ENCODE measurements around the gene LMOD1.
"Not testable (repeated sequence)": the region's sequence is repeated elsewhere in the genome, so short reads cannot be mapped to it uniquely, and the experiment has no call there.

LMOD1 gene

GRCh38 chr1:201946224-201946908 lies at the start of gene LMOD1:
LMOD1 (minus strand) TSS chr1:201946548; CDS start chr1:201946340, 208 bp downstream.
- H3K4me3 Mint-ChIP-seq = peak within 1 kb of the TSS; percentile 71
- H3K9me3 Mint-ChIP-seq (ENCODE audit: low read depth) = no peaks in the 10 kb centered on the region
- peaks cover 37% of the 10 kb centered on the region for H3K27me3 Mint-ChIP-seq
- H3K4me1 Mint-ChIP-seq (ENCODE audit: low read depth) = peaks cover 14% of the 10 kb centered on the region
- no peaks in the 10 kb centered on the region for H3K36me3 Mint-ChIP-seq
- no peak within 1 kb of the TSS for H3K27ac Mint-ChIP-seq

- Mint-ChIP-seq H3K36me3 (no peaks in the 10 kb centered on the region), H3K9me3 (ENCODE audit: low read depth) (no peaks in the 10 kb centered on the region), H3K4me1 (ENCODE audit: low read depth) (peaks cover under 1% of the 10 kb centered on the region), H3K4me3 (no peak overlapping the region), H3K27me3 (no peaks in the 10 kb centered on the region), H3K27ac (no peak overlapping the region)
These were observed 44.1 kb upstream of the LMOD1 start for GRCh38 chr1:201990427-201990826.

- no peaks in the 10 kb centered on the region for H3K9me3 Mint-ChIP-seq (ENCODE audit: low read depth)
- no peak overlapping the region for H3K4me3 Mint-ChIP-seq
- no peaks in the 10 kb centered on the region for H3K36me3 Mint-ChIP-seq
- H3K4me1 Mint-ChIP-seq (ENCODE audit: low read depth) = peaks cover 4% of the 10 kb centered on the region
- no peak overlapping the region for H3K27ac Mint-ChIP-seq
- no peaks in the 10 kb centered on the region for H3K27me3 Mint-ChIP-seq
These were observed 43.2 kb upstream of the LMOD1 start for GRCh38 chr1:201989354-201990128.

GRCh38 chr1:201988601-201989000 lies 42.3 kb upstream of the LMOD1 start:
- peaks cover 10% of the 10 kb centered on the region for H3K4me1 Mint-ChIP-seq (ENCODE audit: low read depth)
- no peak overlapping the region for H3K4me3 Mint-ChIP-seq
- no peaks in the 10 kb centered on the region for H3K36me3 Mint-ChIP-seq
- H3K9me3 Mint-ChIP-seq (ENCODE audit: low read depth) = no peaks in the 10 kb centered on the region
- H3K27ac Mint-ChIP-seq = no peak overlapping the region
- no peaks in the 10 kb centered on the region for H3K27me3 Mint-ChIP-seq

- no peak overlapping the region for H3K27ac Mint-ChIP-seq
- H3K4me3 Mint-ChIP-seq = no peak overlapping the region
- peaks cover 24% of the 10 kb centered on the region for H3K4me1 Mint-ChIP-seq (ENCODE audit: low read depth)
- H3K9me3 Mint-ChIP-seq (ENCODE audit: low read depth) = no peaks in the 10 kb centered on the region
- no peaks in the 10 kb centered on the region for H3K36me3 Mint-ChIP-seq
- no peaks in the 10 kb centered on the region for H3K27me3 Mint-ChIP-seq
These were observed 39.0 kb upstream of the LMOD1 start for GRCh38 chr1:201985355-201985754.

- peaks cover 24% of the 10 kb centered on the region for H3K4me1 Mint-ChIP-seq (ENCODE audit: low read depth)
- no peaks in the 10 kb centered on the region for H3K36me3 Mint-ChIP-seq
- no peak overlapping the region for H3K27ac Mint-ChIP-seq
- H3K4me3 Mint-ChIP-seq = peak overlapping the region; percentile 100
- no peaks in the 10 kb centered on the region for H3K9me3 Mint-ChIP-seq (ENCODE audit: low read depth)
- no peaks in the 10 kb centered on the region for H3K27me3 Mint-ChIP-seq
These were observed 38.1 kb upstream of the LMOD1 start for GRCh38 chr1:201984446-201984845.

GRCh38 chr1:201983380-201983805 lies 37.0 kb upstream of the LMOD1 start:
- H3K9me3 Mint-ChIP-seq (ENCODE audit: low read depth) = no peaks in the 10 kb centered on the region
- no peaks in the 10 kb centered on the region for H3K36me3 Mint-ChIP-seq
- H3K27ac Mint-ChIP-seq = peak overlapping the region; percentile 94
- H3K4me1 Mint-ChIP-seq (ENCODE audit: low read depth) = peaks cover 24% of the 10 kb centered on the region
- no peaks in the 10 kb centered on the region for H3K27me3 Mint-ChIP-seq
- peak overlapping the region; percentile 100 for H3K4me3 Mint-ChIP-seq

- peak within 1 kb of the TSS; percentile 94 for H3K27ac Mint-ChIP-seq
- no peaks in the 10 kb centered on the region for H3K27me3 Mint-ChIP-seq
- H3K4me3 Mint-ChIP-seq = peak within 1 kb of the TSS; percentile 100
- peaks cover 24% of the 10 kb centered on the region for H3K4me1 Mint-ChIP-seq (ENCODE audit: low read depth)
- no peaks in the 10 kb centered on the region for H3K9me3 Mint-ChIP-seq (ENCODE audit: low read depth)
- H3K36me3 Mint-ChIP-seq = no peaks in the 10 kb centered on the region
These were observed 36.5 kb upstream of the LMOD1 start, which contains the start of gene RNPEP for GRCh38 chr1:201982623-201983379. RNPEP (plus strand) TSS chr1:201982648; CDS start chr1:201982667, 19 bp downstream.

- Mint-ChIP-seq H3K27me3 (no peaks in the 10 kb centered on the region), H3K4me1 (ENCODE audit: low read depth) (peaks cover 24% of the 10 kb centered on the region), H3K9me3 (ENCODE audit: low read depth) (no peaks in the 10 kb centered on the region), H3K4me3 (peak overlapping the region; percentile 91), H3K27ac (peak overlapping the region; percentile 66), H3K36me3 (no peaks in the 10 kb centered on the region)
These were observed 35.8 kb upstream of the LMOD1 start for GRCh38 chr1:201982082-201982622.

- Mint-ChIP-seq H3K4me3 (no peak overlapping the region), H3K9me3 (ENCODE audit: low read depth) (no peaks in the 10 kb centered on the region), H3K27me3 (no peaks in the 10 kb centered on the region), H3K27ac (no peak overlapping the region), H3K4me1 (ENCODE audit: low read depth) (no peaks in the 10 kb centered on the region), H3K36me3 (no peaks in the 10 kb centered on the region)
These were observed 24.2 kb upstream of the LMOD1 start for GRCh38 chr1:201970334-201971159.

GRCh38 chr1:201968202-201968925 lies 22.0 kb upstream of the LMOD1 start:
- H3K36me3 Mint-ChIP-seq = no peaks in the 10 kb centered on the region
- H3K9me3 Mint-ChIP-seq (ENCODE audit: low read depth) = no peaks in the 10 kb centered on the region
- H3K4me3 Mint-ChIP-seq = no peak overlapping the region
- no peaks in the 10 kb centered on the region for H3K4me1 Mint-ChIP-seq (ENCODE audit: low read depth)
- no peak overlapping the region for H3K27ac Mint-ChIP-seq
- no peaks in the 10 kb centered on the region for H3K27me3 Mint-ChIP-seq

GRCh38 chr1:201966171-201966570 lies 19.8 kb upstream of the LMOD1 start:
- no peak overlapping the region for H3K27ac Mint-ChIP-seq
- H3K27me3 Mint-ChIP-seq = no peaks in the 10 kb centered on the region
- H3K4me3 Mint-ChIP-seq = no peak overlapping the region
- H3K4me1 Mint-ChIP-seq (ENCODE audit: low read depth) = peaks cover 3% of the 10 kb centered on the region
- no peaks in the 10 kb centered on the region for H3K9me3 Mint-ChIP-seq (ENCODE audit: low read depth)
- H3K36me3 Mint-ChIP-seq = no peaks in the 10 kb centered on the region

- Mint-ChIP-seq H3K36me3 (no peaks in the 10 kb centered on the region), H3K4me1 (ENCODE audit: low read depth) (peaks cover 3% of the 10 kb centered on the region), H3K27me3 (no peaks in the 10 kb centered on the region), H3K4me3 (no peak overlapping the region), H3K9me3 (ENCODE audit: low read depth) (no peaks in the 10 kb centered on the region), H3K27ac (no peak overlapping the region)
These were observed 17.9 kb upstream of the LMOD1 start for GRCh38 chr1:201964261-201964660.

- H3K4me1 Mint-ChIP-seq (ENCODE audit: low read depth); H3K9me3 Mint-ChIP-seq (ENCODE audit: low read depth); H3K27me3 Mint-ChIP-seq; H3K4me3 Mint-ChIP-seq; H3K27ac Mint-ChIP-seq; H3K36me3 Mint-ChIP-seq: not testable (repeated sequence)
These were observed 16.0 kb upstream of the LMOD1 start for GRCh38 chr1:201962382-201962781.

All from activated naive CD8-positive, alpha-beta T cell (primary cell).